Astrocyte (in vitro differentiated cells and primary cell): Measurements from ENCODE around the gene PLEKHA1. TPM values are rescaled to one million over a fixed set of nuclear protein-coding genes. Genes with fewer than 3 reads are reported as not detected.

Source experiments
- DNase-seq: peaks from one replicate; pipeline ENCODE4 v3.0.0-alpha.2; 2010; ENCODE audit warnings: low read depth
- FAIRE-seq: peaks from 2 replicates; lab custom pipeline; 2011; peaks lifted over from hg19 to GRCh38; lab: Jason Lieb, UNC
- H2AFZ ChIP-seq: 2 replicates; pipeline ENCODE4 v1.6.0; 2012; ENCODE audit warnings: low read depth, low read length, inconsistent platforms
- H3K27ac ChIP-seq: 2 replicates; pipeline ENCODE4 v1.5.1; 2011; ENCODE audit warnings: low read depth, low read length, inconsistent platforms
- H3K27me3 ChIP-seq: 2 replicates; pipeline ENCODE4 v1.6.0; 2011; ENCODE audit warnings: low read length, inconsistent platforms; ENCODE audit not compliant: insufficient read depth
- H3K36me3 ChIP-seq: 2 replicates; pipeline ENCODE4 v1.5.1; 2011; ENCODE audit warnings: low read length, inconsistent platforms; ENCODE audit not compliant: insufficient read depth
- H3K4me1 ChIP-seq: 2 replicates; pipeline ENCODE4 v1.5.1; 2011; ENCODE audit warnings: low read length, inconsistent platforms; ENCODE audit not compliant: insufficient read depth
- H3K4me2 ChIP-seq: 2 replicates; pipeline ENCODE4 v1.6.0; 2012; ENCODE audit warnings: low read length, inconsistent platforms
- H3K4me3 ChIP-seq: 2 replicates; pipeline ENCODE4 v1.5.1; 2011; ENCODE audit warnings: low read depth, mild to moderate bottlenecking, low read length, inconsistent platforms; ENCODE audit not compliant: insufficient read depth
- H3K79me2 ChIP-seq: 2 replicates; pipeline ENCODE4 v1.6.0; 2012; ENCODE audit warnings: mild to moderate bottlenecking, low read length, inconsistent platforms; ENCODE audit not compliant: insufficient read depth
- H3K9ac ChIP-seq: 2 replicates; pipeline ENCODE4 v1.6.0; 2012; ENCODE audit warnings: mild to moderate bottlenecking, low read length, inconsistent platforms
- H3K9me3 ChIP-seq: 2 replicates; pipeline ENCODE4 v1.5.1; 2012; ENCODE audit warnings: low read depth, mild to moderate bottlenecking, low read length, inconsistent platforms; ENCODE audit not compliant: insufficient read depth
- H4K20me1 ChIP-seq: 2 replicates; pipeline ENCODE4 v1.6.0; 2012; ENCODE audit warnings: low read length, inconsistent platforms; ENCODE audit not compliant: insufficient read depth
- H3K27ac Mint-ChIP-seq: one replicate; pipeline ENCODE4 v1.8.0; 2021; ENCODE audit warnings: mild to moderate bottlenecking, mixed read lengths; ENCODE audit not compliant: unreplicated experiment
- H3K27me3 Mint-ChIP-seq: one replicate; pipeline ENCODE4 v1.8.0; 2021; ENCODE audit warnings: low read depth, mixed read lengths; ENCODE audit not compliant: unreplicated experiment
- H3K36me3 Mint-ChIP-seq: one replicate; pipeline ENCODE4 v1.8.0; 2021; ENCODE audit warnings: low read depth, mixed read lengths; ENCODE audit not compliant: unreplicated experiment
- H3K4me1 Mint-ChIP-seq: one replicate; pipeline ENCODE4 v1.8.0; 2021; ENCODE audit warnings: low read depth, mixed read lengths; ENCODE audit not compliant: unreplicated experiment
- H3K4me3 Mint-ChIP-seq: one replicate; pipeline ENCODE4 v1.8.0; 2021; ENCODE audit warnings: mild to moderate bottlenecking, moderate library complexity, mixed read lengths; ENCODE audit not compliant: unreplicated experiment
- H3K9me3 Mint-ChIP-seq: one replicate; pipeline ENCODE4 v1.8.0; 2021; ENCODE audit warnings: mild to moderate bottlenecking, mixed read lengths; ENCODE audit not compliant: unreplicated experiment
- CTCF ChIP-seq: IDR thresholded peaks from 2 replicates; pipeline ENCODE4 v1.5.1; 2011; ENCODE audit warnings: low read depth, mild to moderate bottlenecking, inconsistent platforms, low read length, moderate library complexity; ENCODE audit not compliant: insufficient read depth
- EZH2 ChIP-seq: IDR thresholded peaks from 2 replicates; pipeline ENCODE4 v1.6.1; 2012; ENCODE audit warnings: mild to moderate bottlenecking, low read length, inconsistent platforms; ENCODE audit not compliant: insufficient read depth
- total RNA-seq: library from RNA; stranded (reverse); gene quantifications from 2 replicates; pipeline ENCODE4 v1.2.1, GENCODE V29; 2021

The PLEKHA1 gene
- total RNA-seq, 1 donor from 2014 or later, result 31.7 TPM

DNA sequence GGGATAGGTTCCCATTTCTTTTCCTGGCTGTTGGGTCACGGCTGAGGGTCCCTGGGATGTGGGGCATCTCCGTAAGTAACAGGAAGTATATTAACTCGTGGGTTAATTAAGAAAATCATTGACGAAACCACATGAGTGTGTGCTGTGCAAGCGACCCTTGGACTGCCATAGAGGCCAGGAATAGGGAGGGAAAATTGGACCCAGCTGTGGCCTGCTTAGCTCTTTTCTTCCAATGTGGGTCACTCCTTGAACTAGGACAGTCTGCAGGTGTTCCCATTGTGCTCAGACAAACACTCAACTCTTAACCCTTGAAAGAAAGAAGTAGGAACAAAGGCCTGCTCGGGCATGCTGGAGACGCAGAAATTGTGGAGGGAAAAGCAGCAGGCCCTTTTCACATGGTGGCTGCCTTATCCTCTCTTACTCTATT is 25.6 kb upstream of the PLEKHA1 start:
- H3K4me1 ChIP-seq, result peaks cover 4% of the 10 kb centered on the region
- H3K4me3 ChIP-seq, result no peak overlapping the region
- no peak for DNase-seq
- no peaks in the 10 kb centered on the region for H4K20me1 ChIP-seq
- FAIRE-seq, result no peak
- no peak overlapping the region for H3K4me2 ChIP-seq
- H3K4me1 Mint-ChIP-seq, result peaks cover 6% of the 10 kb centered on the region
- H3K9me3 ChIP-seq, result peaks cover 4% of the 10 kb centered on the region
- peaks cover 8% of the 10 kb centered on the region for H3K9me3 Mint-ChIP-seq
- no peak overlapping the region for H3K27ac Mint-ChIP-seq
- H2AFZ ChIP-seq, result no peak overlapping the region
- TF ChIP-seq CTCF (no peak), EZH2 (no peak)
- no peaks in the 10 kb centered on the region for H3K36me3 Mint-ChIP-seq
- H3K27me3 ChIP-seq, result no peaks in the 10 kb centered on the region
- peaks cover 11% of the 10 kb centered on the region for H3K27me3 Mint-ChIP-seq
- H3K9ac ChIP-seq, result no peak overlapping the region
- H3K27ac ChIP-seq, result no peak overlapping the region
- no peak overlapping the region for H3K4me3 Mint-ChIP-seq
- no peaks in the 10 kb centered on the region for H3K36me3 ChIP-seq
- H3K79me2 ChIP-seq, result no peaks in the 10 kb centered on the region

- Histone ChIP-seq H3K27ac (no peak overlapping the region), H3K9me3 (peaks cover 4% of the 10 kb centered on the region), H3K4me1 (peaks cover under 1% of the 10 kb centered on the region), H3K4me3 (no peak overlapping the region), H3K9ac (no peak overlapping the region), H4K20me1 (no peaks in the 10 kb centered on the region), H3K27me3 (peaks cover 2% of the 10 kb centered on the region), H3K79me2 (no peaks in the 10 kb centered on the region), H3K36me3 (no peaks in the 10 kb centered on the region), H3K4me2 (no peak overlapping the region), H2AFZ (no peak overlapping the region)
- Mint-ChIP-seq H3K4me1 (peaks cover 4% of the 10 kb centered on the region), H3K27me3 (peaks cover 11% of the 10 kb centered on the region), H3K27ac (no peak overlapping the region), H3K36me3 (no peaks in the 10 kb centered on the region), H3K9me3 (peaks cover 8% of the 10 kb centered on the region), H3K4me3 (no peak overlapping the region)
- FAIRE-seq (no peak), DNase-seq (no peak)
- TF ChIP-seq CTCF, result no peak
- no peak for TF ChIP-seq EZH2
Measured at GRCh38 chr10:122349758-122350369, 24.6 kb upstream of the PLEKHA1 start.

DNA sequence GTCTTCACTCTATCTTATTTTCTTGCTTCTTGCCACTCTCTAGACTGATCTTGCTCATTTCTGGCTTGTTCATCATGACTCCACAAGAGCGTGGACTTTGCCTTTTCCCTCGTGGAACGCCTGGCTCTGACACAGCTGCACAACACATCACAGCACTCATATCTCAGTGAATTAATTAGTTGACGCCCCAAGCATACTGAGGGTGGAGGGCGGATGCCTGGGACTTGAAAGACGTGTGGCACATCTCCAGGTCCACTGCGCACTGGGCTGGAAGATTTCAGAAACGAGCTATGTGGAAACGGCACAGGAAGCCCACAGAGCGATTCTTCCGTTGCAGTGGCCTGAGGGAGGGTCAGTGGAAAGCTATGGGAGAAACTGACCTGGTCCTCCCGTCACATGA is 23.6 kb upstream of the PLEKHA1 start:
- Mint-ChIP-seq H3K36me3 (no peaks in the 10 kb centered on the region), H3K9me3 (peaks cover 8% of the 10 kb centered on the region)

More for the DNA sequence above, 23.6 kb upstream of the PLEKHA1 start:
- DNase-seq (no peak), FAIRE-seq (no peak)
- H3K4me1 Mint-ChIP-seq, result no peaks in the 10 kb centered on the region
- no peak overlapping the region for H3K27ac ChIP-seq
- H3K4me1 ChIP-seq, result no peaks in the 10 kb centered on the region
- no peaks in the 10 kb centered on the region for H3K79me2 ChIP-seq
- H3K27ac Mint-ChIP-seq, result no peak overlapping the region
- no peak overlapping the region for H2AFZ ChIP-seq
- peaks cover 2% of the 10 kb centered on the region for H3K27me3 ChIP-seq
- peaks cover 4% of the 10 kb centered on the region for H3K9me3 ChIP-seq
- no peaks in the 10 kb centered on the region for H4K20me1 ChIP-seq
- H3K4me2 ChIP-seq, result no peak overlapping the region
- no peak overlapping the region for H3K9ac ChIP-seq
- H3K4me3 Mint-ChIP-seq, result no peak overlapping the region
- H3K27me3 Mint-ChIP-seq, result peaks cover 11% of the 10 kb centered on the region
- TF ChIP-seq CTCF (no peak), EZH2 (no peak)
- H3K36me3 ChIP-seq, result no peaks in the 10 kb centered on the region
- H3K4me3 ChIP-seq, result no peak overlapping the region
